Spleen (tissue), 7 donors: ENCODE data around the gene PPP3CA.

Experiments used
- CTCF ChIP-seq, 11 experiments: fragments of 200-600 bp in 7 of 11; fragments of 450-650 bp in 4 of 11; sonication (generic) in 4 of 11; IDR thresholded peaks in 8 of 11; conservative IDR thresholded peaks in 3 of 11; 1 replicate in 7 of 11; 2 replicates in 4 of 11; pipeline versions ENCODE4 v1.4.0 to v1.8.0; 2016 to 2021; ENCODE audit warnings: antibody characterized with exemption in 11 of 11, inconsistent platforms in 4 of 11, mild to moderate bottlenecking in 1 of 11
- POLR2A ChIP-seq, 3 donors: fragments of 450-650 bp; IDR thresholded peaks; one replicate each; pipeline ENCODE4 v1.5.1; 2017; ENCODE audit warnings: antibody characterized with exemption in 3 of 3, mild to moderate bottlenecking in 1 of 3
- POLR2AphosphoS5 ChIP-seq, 3 donors: sonication (generic); formaldehyde crosslinking; IDR thresholded peaks; one replicate each; pipeline ENCODE4 v1.5.1; 2017; ENCODE audit warnings: antibody characterized with exemption in 3 of 3
- donor health status: DM: no; HTN: no; CAD: no; lungs with moderate emphysema.
- donor health status: DM: no; HTN: no; CAD: no.
- donor health status: DM: no; HTN: no; CAD: no.

- TF ChIP-seq POLR2A (IDR thresholded peaks at IDR 0.05): no peak
- TF ChIP-seq CTCF (IDR thresholded peaks at IDR 0.05 in 8 of 11, conservative IDR thresholded peaks at IDR 0.05 in 3 of 11): no peak
- TF ChIP-seq POLR2AphosphoS5 (IDR thresholded peaks at IDR 0.05): no peak
Measured at GRCh38 chr4:101197350-101197749, 150.0 kb downstream of the PPP3CA start.
